Activated CD8-positive, alpha-beta T cell treated with anti-CD3 and anti-CD28 coated beads for 36 hours (primary cell): Measurements from ENCODE around the gene BET1L. TPM values are rescaled to one million over a fixed set of nuclear protein-coding genes. Genes with fewer than 3 reads are reported as not detected.
A peak's percentile ranks its signal among the peaks of the same experiment; 100 is the strongest.

Source experiments
- ATAC-seq: fragments of 200-7000 bp; cut with Tn5 transposase; one replicate; pipeline ENCODE4 v1.10.0; 2021; ENCODE audit warnings: mild to moderate bottlenecking, moderate library complexity
- CTCF ChIA-PET: fragments of 350-600 bp; sonication (Branson Sonifier 250); formaldehyde crosslinking; loops from one replicate; lab custom pipeline; 2021; ENCODE audit warnings: antibody characterized with exemption; lab: Charles Lee
- POLR2A ChIA-PET: fragments of 350-600 bp; sonication (Branson Sonifier 250); formaldehyde crosslinking; loops from one replicate; lab custom pipeline; 2021; ENCODE audit warnings: antibody characterized with exemption; lab: Charles Lee
- DNase-seq: peaks from one replicate; pipeline ENCODE4 v3.0.0-alpha.2; 2020
- H3K27ac Mint-ChIP-seq: one replicate; pipeline ENCODE4 v1.8.0; 2021; ENCODE audit warnings: mild to moderate bottlenecking, mixed read lengths
- H3K27me3 Mint-ChIP-seq: one replicate; pipeline ENCODE4 v1.8.0; 2021; ENCODE audit warnings: mixed read lengths
- H3K36me3 Mint-ChIP-seq: one replicate; pipeline ENCODE4 v1.8.0; 2021; ENCODE audit warnings: low read depth, mixed read lengths
- H3K4me1 Mint-ChIP-seq: one replicate; pipeline ENCODE4 v1.8.0; 2021; ENCODE audit warnings: low read depth, mixed read lengths
- H3K4me3 Mint-ChIP-seq: one replicate; pipeline ENCODE4 v1.8.0; 2021; ENCODE audit warnings: mild to moderate bottlenecking, moderate library complexity, mixed read lengths
- H3K9me3 Mint-ChIP-seq: one replicate; pipeline ENCODE4 v1.8.0; 2021; ENCODE audit warnings: mixed read lengths
- intact Hi-C: fragments of 100-400 bp; cut with micrococcal nuclease; formaldehyde crosslinking; loops from one replicate; pipeline ENCODE4 v1.10.0; 2022
- total RNA-seq, 2 experiments: library from RNA; stranded (reverse); gene quantifications; one replicate each; pipeline ENCODE4 v1.2.3, GENCODE V29; 2021
- TF ChIP-seq, protein P1 (sequence below): fragments of 200-600 bp; IDR thresholded peaks from one replicate; pipeline ENCODE4 v1.8.0; 2022; ENCODE audit warnings: antibody characterized with exemption, mild to moderate bottlenecking

The BET1L gene
- total RNA-seq, 2 experiments from 2014 or later, result 58.4 to 68.9 TPM

DNA sequence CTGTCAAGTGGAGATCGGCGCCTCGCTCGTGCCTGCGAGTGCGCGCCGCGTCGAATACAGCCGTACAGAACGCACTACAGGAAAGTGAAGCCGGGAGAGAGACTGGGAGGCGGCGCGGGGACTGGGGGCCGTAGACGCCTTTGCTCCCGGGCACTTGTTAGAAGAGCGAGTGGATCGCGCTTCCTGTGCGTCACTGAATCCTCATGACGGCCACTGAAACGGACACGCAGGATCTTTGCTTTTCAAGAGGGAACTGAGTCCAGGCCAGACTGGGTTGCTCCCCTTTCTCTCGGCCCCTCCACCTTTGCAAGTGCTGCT lies 623 bp upstream of the BET1L start:
- ATAC-seq, result peak; percentile 13
- H3K27ac Mint-ChIP-seq, result peak overlapping the region; percentile 99
- H3K36me3 Mint-ChIP-seq, result peaks cover 57% of the 10 kb centered on the region
- H3K9me3 Mint-ChIP-seq, result no peaks in the 10 kb centered on the region
- intact Hi-C loops, result loop anchor here (1.0 kb wide), 1 partner anchor 28 kb away; the partner anchor contains the start of genes PSMD13 and SIRT3
- POLR2A ChIA-PET, result interaction anchor here (0.7 to 5.9 kb wide), 13 partner anchors 10 to 488 kb away, joined by 3 to 43 read pairs (median 4); partner anchors contain the start of genes DEAF1, PGGHG, PSMD13 and SIRT3
- CTCF ChIA-PET, result interaction anchor here (1.0 to 3.3 kb wide), 7 partner anchors 28 to 205 kb away, joined by 3 to 16 read pairs (median 5); partner anchors contain the start of genes PSMD13 and SIRT3
- H3K4me1 Mint-ChIP-seq, result peaks cover 51% of the 10 kb centered on the region
- no peak for DNase-seq
- H3K4me3 Mint-ChIP-seq, result peak overlapping the region; percentile 96
- H3K27me3 Mint-ChIP-seq, result no peaks in the 10 kb centered on the region
- TF ChIP-seq, protein P1, sequence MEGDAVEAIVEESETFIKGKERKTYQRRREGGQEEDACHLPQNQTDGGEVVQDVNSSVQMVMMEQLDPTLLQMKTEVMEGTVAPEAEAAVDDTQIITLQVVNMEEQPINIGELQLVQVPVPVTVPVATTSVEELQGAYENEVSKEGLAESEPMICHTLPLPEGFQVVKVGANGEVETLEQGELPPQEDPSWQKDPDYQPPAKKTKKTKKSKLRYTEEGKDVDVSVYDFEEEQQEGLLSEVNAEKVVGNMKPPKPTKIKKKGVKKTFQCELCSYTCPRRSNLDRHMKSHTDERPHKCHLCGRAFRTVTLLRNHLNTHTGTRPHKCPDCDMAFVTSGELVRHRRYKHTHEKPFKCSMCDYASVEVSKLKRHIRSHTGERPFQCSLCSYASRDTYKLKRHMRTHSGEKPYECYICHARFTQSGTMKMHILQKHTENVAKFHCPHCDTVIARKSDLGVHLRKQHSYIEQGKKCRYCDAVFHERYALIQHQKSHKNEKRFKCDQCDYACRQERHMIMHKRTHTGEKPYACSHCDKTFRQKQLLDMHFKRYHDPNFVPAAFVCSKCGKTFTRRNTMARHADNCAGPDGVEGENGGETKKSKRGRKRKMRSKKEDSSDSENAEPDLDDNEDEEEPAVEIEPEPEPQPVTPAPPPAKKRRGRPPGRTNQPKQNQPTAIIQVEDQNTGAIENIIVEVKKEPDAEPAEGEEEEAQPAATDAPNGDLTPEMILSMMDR, result no peak

DNA sequence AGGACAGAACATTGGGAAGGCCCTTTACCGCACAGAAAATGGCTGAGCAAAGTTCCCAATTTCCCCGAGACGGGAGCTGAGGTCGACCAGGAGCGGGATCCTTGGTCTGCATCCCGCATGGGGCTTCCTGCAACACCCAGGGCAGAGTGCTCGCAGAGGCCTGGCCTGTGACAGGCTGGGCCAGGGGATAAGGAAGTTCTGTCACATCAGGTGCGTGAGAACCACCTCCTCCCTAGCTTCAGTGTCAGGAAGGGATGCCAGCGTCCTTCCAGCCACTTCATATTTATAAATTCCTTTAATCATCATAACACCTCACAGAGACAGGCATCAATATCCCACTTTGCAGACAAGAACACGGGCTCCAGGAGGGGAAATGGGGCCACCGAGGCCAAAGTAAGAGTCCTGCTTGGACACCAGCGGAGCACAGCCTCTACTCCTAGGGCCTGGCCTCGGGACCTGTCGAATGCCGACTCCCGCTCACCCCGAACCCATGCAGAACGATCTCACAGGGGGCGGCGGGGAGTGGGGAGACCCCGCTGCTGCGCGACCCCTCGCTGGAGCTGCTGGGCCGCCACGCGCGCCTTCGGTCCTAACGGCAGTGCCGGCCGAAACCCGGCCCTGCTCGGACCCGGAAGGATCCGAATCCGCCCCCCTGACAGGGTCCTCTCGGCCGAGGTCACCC lies 532 bp downstream of the BET1L start:
- Mint-ChIP-seq H3K4me3 (peak overlapping the region; percentile 96), H3K9me3 (no peaks in the 10 kb centered on the region), H3K36me3 (peaks cover 55% of the 10 kb centered on the region), H3K27ac (peak overlapping the region; percentile 99), H3K4me1 (peaks cover 61% of the 10 kb centered on the region), H3K27me3 (no peaks in the 10 kb centered on the region)
- intact Hi-C loops, result loop anchor here (1.0 kb wide), 1 partner anchor 30 kb away; the partner anchor contains the start of genes PSMD13 and SIRT3
- ChIA-PET POLR2A (interaction anchor here (0.7 to 5.9 kb wide), 11 partner anchors 10 to 489 kb away, joined by 3 to 43 read pairs (median 4); partner anchors contain the start of genes DEAF1, PSMD13, SIRT3 and TMEM80), CTCF (interaction anchor here (1.0 to 3.3 kb wide), 7 partner anchors 31 to 243 kb away, joined by 3 to 16 read pairs (median 5); partner anchors contain the start of genes PSMD13 and PTDSS2)
- TF ChIP-seq, protein P1, result no peak
- DNase-seq (peak; percentile 23), ATAC-seq (no peak)

DNA sequence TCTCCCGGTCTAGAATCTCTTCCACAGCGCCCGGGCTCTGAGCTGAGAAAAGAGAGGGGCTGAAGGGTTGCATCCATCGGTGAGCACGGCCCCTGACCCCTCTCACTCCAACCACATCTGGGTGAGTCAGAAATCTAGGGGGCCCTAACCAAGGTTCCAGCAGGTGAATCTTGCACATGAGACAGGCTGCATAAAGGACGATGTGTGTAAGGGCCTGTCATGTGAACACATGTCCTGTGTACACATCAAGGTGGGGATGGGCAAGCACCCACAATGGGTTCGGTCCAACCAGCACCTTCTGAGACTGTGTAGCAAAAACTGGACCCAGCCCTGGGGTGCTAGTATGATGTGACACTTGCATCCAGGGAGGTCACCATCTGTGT lies 1.2 kb downstream of the BET1L start:
- TF ChIP-seq, protein P1, result no peak
- Mint-ChIP-seq H3K4me1 (peaks cover 62% of the 10 kb centered on the region), H3K4me3 (peak overlapping the region; percentile 96), H3K27ac (peak overlapping the region; percentile 99), H3K9me3 (no peaks in the 10 kb centered on the region), H3K36me3 (peaks cover 53% of the 10 kb centered on the region), H3K27me3 (no peaks in the 10 kb centered on the region)
- DNase-seq, result no peak
- ATAC-seq, result no peak
- ChIA-PET CTCF (interaction anchor here (1.6 to 3.3 kb wide), 3 partner anchors 45 to 243 kb away, joined by 5 to 16 read pairs (median 5); partner anchors contain the start of gene PTDSS2), POLR2A (interaction anchor here (1.6 to 5.9 kb wide), 4 partner anchors 9 to 81 kb away, joined by 7 to 43 read pairs (median 12); partner anchors contain the start of genes PSMD13 and SIRT3)
- intact Hi-C loops, result no loop called here

DNA sequence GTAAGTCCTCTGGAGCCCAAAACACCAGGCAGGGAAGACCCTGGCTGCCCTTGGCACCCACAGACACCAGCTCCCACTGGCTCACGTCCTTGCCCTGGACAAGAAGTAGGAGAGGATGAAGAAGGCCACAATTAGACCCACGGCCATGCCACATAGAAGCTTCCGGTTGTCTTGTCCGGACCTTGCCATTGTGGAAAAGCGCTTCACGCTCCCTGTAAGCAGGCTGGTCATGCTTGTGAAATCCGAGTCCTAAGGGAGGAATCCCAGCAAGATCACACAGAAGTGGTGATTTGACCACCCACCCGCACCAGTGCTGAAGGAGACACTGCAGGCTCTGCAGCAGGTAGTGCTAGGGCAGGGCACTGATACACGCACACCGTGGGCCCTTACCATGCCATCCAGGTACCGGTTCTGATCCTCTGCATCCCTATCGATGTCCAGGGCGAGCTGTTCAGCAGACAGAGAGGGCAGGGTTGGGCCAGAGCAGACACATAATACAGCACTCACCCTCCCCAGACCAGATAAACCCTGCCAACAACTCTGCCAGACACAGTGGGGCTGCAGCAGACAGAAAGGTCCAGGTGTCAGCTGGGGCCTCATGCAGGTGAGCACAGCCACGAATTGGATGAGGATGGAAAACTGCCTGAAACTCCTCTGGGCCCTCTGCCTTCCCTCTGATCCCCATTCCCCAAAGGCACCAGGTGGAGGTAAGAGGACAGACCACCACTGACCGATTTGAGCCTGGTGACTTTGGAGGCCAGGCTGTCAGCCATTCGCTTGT lies 1.8 kb downstream of the BET1L start:
- TF ChIP-seq, protein P1, result no peak
- H3K36me3 Mint-ChIP-seq, result peaks cover 52% of the 10 kb centered on the region
- ChIA-PET CTCF (interaction anchor here (1.7 to 3.3 kb wide), 2 partner anchors 45 to 244 kb away, joined by 5 to 16 read pairs; partner anchors contain the start of gene PTDSS2), POLR2A (interaction anchor here (1.6 to 5.9 kb wide), 4 partner anchors 8 to 82 kb away, joined by 7 to 43 read pairs (median 12); partner anchors contain the start of genes PSMD13 and SIRT3)
- peak overlapping the region; percentile 99 for H3K27ac Mint-ChIP-seq
- intact Hi-C loops, result no loop called here
- H3K9me3 Mint-ChIP-seq, result no peaks in the 10 kb centered on the region
- peaks cover 60% of the 10 kb centered on the region for H3K4me1 Mint-ChIP-seq
- H3K27me3 Mint-ChIP-seq, result no peaks in the 10 kb centered on the region
- peak overlapping the region; percentile 96 for H3K4me3 Mint-ChIP-seq
- DNase-seq (no peak), ATAC-seq (no peak)
